Fibroblast of villous mesenchyme (primary cell): ENCODE results near the gene OPALIN. TPM values are rescaled to one million over a fixed set of nuclear protein-coding genes. Genes with fewer than 3 reads are reported as not detected.

Source experiments
- DNase-seq: peaks from one replicate; pipeline ENCODE4 v3.0.0-alpha.2; 2010; ENCODE audit warnings: low read depth
- H3K4me3 ChIP-seq: 2 replicates; pipeline ENCODE4 v1.5.1; 2011; ENCODE audit warnings: low read depth, mild to moderate bottlenecking, low read length
- total RNA-seq: library from RNA; depleted of rRNA; stranded (reverse); fragments of >200 nt; gene quantifications from 2 replicates; pipeline ENCODE4 v1.2.3, GENCODE V29; 2012
- TF ChIP-seq, protein P1 (sequence below): IDR thresholded peaks from 2 replicates; pipeline ENCODE4 v1.5.1; 2012; ENCODE audit warnings: low read depth, mild to moderate bottlenecking, low read length; ENCODE audit not compliant: insufficient read depth

Gene OPALIN, protein sequence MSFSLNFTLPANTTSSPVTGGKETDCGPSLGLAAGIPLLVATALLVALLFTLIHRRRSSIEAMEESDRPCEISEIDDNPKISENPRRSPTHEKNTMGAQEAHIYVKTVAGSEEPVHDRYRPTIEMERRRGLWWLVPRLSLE
- total RNA-seq = not detected in 2 replicates

DNA sequence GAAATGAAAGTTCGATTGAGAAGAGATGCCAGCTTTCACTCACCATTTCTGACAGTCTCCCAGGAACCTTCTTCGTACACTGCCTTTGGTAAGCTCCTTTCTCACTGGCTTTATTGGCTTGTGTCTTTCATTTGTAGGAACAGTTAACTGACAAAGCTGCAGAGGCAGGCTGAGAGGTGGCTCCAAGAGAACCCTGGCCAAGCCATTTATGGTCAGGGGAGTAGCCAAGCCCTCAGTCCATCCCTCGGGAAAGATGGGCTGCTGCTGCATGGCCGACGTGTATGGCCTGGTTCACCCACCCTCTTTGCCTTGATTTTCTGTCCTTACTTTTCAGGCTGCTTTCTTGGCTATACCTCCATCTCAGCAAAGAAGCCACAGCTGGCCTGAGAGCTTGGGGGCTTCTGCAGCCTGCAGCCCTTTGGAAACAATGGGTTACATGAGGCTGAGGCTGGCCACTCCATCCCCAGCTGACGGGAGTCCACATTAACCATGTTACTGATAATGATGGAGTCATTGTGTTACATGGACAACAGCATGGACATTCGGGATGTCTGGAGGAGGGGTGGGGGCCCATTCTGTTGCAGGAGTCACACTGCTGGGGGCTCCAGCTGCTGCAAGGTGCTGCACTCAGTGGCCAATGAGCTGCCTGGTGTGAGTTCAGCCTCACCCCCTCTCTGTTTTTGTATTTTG, at the start of gene OPALIN:
Gene OPALIN (minus strand): TSS at position 152 of the 690 bp plus-strand sequence. CDS start 106 bp downstream, at position 46.
- TF ChIP-seq, protein P1, sequence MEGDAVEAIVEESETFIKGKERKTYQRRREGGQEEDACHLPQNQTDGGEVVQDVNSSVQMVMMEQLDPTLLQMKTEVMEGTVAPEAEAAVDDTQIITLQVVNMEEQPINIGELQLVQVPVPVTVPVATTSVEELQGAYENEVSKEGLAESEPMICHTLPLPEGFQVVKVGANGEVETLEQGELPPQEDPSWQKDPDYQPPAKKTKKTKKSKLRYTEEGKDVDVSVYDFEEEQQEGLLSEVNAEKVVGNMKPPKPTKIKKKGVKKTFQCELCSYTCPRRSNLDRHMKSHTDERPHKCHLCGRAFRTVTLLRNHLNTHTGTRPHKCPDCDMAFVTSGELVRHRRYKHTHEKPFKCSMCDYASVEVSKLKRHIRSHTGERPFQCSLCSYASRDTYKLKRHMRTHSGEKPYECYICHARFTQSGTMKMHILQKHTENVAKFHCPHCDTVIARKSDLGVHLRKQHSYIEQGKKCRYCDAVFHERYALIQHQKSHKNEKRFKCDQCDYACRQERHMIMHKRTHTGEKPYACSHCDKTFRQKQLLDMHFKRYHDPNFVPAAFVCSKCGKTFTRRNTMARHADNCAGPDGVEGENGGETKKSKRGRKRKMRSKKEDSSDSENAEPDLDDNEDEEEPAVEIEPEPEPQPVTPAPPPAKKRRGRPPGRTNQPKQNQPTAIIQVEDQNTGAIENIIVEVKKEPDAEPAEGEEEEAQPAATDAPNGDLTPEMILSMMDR = no peak
- DNase-seq = no peak
- no peak within 1 kb of the TSS for H3K4me3 ChIP-seq

DNA sequence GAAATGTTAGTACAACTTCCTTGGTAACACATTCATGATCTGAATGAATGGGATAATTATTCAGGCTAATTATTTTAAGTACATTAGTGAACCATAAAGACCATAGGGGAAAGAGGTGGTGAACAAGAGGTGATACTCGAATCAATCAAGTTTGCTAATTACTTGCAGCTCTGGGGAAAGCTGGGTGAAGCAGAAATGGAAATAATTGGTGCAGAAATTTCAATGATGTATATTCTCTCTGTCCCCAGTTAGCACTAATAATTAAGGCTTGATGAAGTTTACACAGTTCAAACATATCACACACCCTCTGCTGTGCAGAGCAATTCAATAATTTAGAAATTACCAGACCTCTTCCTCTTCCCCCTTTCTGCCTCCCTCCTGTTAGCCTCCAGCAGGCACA, 49.4 kb upstream of the OPALIN start:
- DNase-seq = no peak
- TF ChIP-seq, protein P1 = no peak
- H3K4me3 ChIP-seq = no peak overlapping the region

DNA sequence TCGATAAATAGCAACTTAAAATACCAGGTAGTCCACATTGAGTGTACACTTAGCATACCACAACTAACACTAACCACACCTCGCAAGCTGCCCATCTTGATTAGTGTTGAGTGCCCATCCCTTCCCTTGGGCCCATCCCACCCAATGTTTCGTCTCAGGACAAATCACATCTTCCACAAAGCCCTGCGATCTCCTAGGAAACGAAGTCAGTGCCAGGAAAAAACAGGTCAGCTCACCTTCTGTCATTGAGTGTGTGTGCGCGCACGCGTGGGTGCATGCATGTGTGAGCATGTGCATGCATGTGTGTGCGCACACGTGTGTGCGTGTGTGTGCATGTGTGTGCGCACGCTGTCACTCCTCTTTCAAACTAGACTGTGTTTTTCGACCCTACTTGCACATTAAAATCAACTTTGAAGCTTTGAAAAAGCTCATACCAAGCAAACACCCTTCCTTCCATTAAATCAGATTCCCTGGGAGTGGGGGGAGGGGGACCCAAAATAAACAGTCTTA, 48.8 kb upstream of the OPALIN start:
- no peak for DNase-seq
- H3K4me3 ChIP-seq = no peak overlapping the region
- TF ChIP-seq, protein P1 = no peak

DNA sequence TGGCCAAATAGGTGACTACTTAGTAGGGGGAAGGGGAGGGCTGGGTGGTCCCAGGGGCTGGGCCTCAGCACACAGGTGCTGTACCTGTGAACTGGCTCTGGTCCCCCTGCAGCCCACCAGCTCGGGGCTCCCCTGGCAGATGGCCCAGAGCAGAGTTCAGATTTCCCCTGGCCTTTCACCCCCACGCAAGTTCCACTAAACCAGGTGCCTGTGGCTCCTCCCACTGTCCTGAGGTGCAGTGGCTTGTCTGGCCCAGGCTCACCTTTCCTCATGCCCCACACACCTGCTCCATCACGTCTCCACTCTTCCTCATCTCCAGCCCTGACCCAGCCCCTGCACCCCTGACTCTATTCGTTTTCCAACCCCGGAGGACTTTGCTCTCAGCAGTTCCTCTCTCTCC, 47.3 kb upstream of the OPALIN start:
- no peak overlapping the region for H3K4me3 ChIP-seq
- TF ChIP-seq, protein P1 = no peak
- no peak for DNase-seq

DNA sequence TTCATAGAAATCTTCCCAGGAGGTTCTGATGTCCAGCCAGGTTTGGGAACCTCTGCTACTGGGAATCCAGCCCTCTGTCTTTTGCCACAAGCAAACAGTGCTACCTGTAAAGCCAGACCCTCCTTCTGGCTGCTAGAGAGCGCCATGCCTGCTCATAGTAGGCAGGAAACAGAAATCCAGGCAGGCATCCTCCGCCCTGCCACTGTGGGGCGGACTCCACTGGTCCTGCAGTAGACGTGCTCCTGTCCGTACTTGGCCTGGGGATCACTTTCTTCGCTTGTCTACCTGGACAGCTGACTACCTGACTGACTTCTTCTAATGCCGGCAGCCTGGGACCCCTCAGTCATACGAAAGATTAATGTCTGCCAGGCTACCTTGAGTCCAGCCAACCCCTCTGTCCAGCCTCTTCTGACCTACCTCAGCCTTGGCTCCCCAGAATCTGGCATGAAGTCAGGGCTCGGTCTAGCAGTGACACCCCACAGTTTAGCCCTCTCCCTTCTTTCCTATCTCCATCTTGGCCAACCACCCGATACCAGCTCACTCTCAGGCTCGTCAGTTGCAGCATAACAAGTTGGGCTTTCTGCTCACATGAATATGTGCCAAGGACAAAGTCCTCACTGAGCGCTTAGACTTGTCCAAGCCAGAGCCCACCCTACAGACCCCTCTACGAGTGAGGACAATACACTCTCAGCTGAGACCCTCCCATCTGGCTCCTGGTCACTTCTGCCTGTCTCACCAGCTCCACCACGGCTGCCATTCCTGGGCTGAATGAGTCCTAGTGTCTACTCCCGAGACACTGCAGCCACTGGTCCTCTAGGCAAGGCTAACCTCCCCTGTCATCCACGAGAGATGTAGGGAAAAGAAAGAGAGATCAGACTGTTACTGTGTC, 43.9 kb upstream of the OPALIN start:
- no peak for DNase-seq
- H3K4me3 ChIP-seq = no peak overlapping the region
- TF ChIP-seq, protein P1 = no peak

DNA sequence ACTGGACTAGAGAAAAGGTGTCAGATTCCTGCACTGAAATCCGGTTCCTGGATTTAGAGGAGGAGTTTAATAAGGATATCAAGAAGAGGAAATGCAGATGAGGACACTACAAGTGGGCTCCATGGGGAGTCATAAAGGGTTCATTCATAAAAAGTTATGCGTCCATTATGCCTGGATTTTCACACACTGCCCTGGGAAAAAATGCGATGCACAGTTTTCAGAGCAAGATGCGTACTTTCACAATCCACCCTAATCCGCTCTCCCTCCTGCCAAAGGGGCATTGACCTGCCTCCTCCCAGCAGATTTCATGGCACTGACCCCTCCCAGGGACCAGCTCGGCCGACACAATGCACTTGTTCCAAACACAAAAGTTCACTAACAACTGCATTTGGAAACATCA, 42.2 kb upstream of the OPALIN start:
- H3K4me3 ChIP-seq = no peak overlapping the region
- TF ChIP-seq, protein P1 = no peak
- DNase-seq = no peak
